ENCODE data around the gene LRRC7. TPM values are rescaled to one million over a fixed set of nuclear protein-coding genes. Genes with fewer than 3 reads are reported as not detected.

LRRC7 gene
- total RNA-seq, 1 donor from 2014 or later = 7.8 TPM

GRCh38 chr1:70092526-70092925 is 524.8 kb downstream of the LRRC7 start:
- Mint-ChIP-seq H3K4me1 (ENCODE audit: low read depth) (no peaks in the 10 kb centered on the region), H3K27me3 (no peaks in the 10 kb centered on the region), H3K4me3 (ENCODE audit: low read depth) (no peak overlapping the region), H3K36me3 (ENCODE audit: insufficient read depth) (no peaks in the 10 kb centered on the region), H3K27ac (no peak overlapping the region), H3K9me3 (ENCODE audit: low read depth) (no peaks in the 10 kb centered on the region)
- TF ChIP-seq CTCF (IDR thresholded peaks at IDR 0.05; ENCODE audit: unreplicated experiment) = no peak
- no peak for DNase-seq (ENCODE audit: low spot score, unreplicated experiment)

- Mint-ChIP-seq H3K4me1 (ENCODE audit: low read depth) (no peaks in the 10 kb centered on the region), H3K27ac (no peak overlapping the region), H3K27me3 (no peaks in the 10 kb centered on the region), H3K36me3 (ENCODE audit: insufficient read depth) (no peaks in the 10 kb centered on the region), H3K4me3 (ENCODE audit: low read depth) (no peak overlapping the region), H3K9me3 (ENCODE audit: low read depth) (no peaks in the 10 kb centered on the region)
- TF ChIP-seq CTCF (IDR thresholded peaks at IDR 0.05; ENCODE audit: unreplicated experiment) = no peak
- DNase-seq (ENCODE audit: low spot score, unreplicated experiment) = no peak
Observed at GRCh38 chr1:70093250-70093975, 525.7 kb downstream of the LRRC7 start.

GRCh38 chr1:70101231-70101630 is 533.5 kb downstream of the LRRC7 start:
- no peak for TF ChIP-seq CTCF (IDR thresholded peaks at IDR 0.05; ENCODE audit: unreplicated experiment)
- Mint-ChIP-seq H3K4me1 (ENCODE audit: low read depth) (no peaks in the 10 kb centered on the region), H3K4me3 (ENCODE audit: low read depth) (no peak overlapping the region), H3K36me3 (ENCODE audit: insufficient read depth) (no peaks in the 10 kb centered on the region), H3K27me3 (no peaks in the 10 kb centered on the region), H3K27ac (no peak overlapping the region), H3K9me3 (ENCODE audit: low read depth) (no peaks in the 10 kb centered on the region)
- DNase-seq (ENCODE audit: low spot score, unreplicated experiment) = no peak

- DNase-seq (ENCODE audit: low spot score, unreplicated experiment) = no peak
- H3K4me3 Mint-ChIP-seq (ENCODE audit: low read depth) = no peak overlapping the region
- H3K27me3 Mint-ChIP-seq = no peaks in the 10 kb centered on the region
- no peaks in the 10 kb centered on the region for H3K9me3 Mint-ChIP-seq (ENCODE audit: low read depth)
- TF ChIP-seq CTCF (IDR thresholded peaks at IDR 0.05; ENCODE audit: unreplicated experiment) = no peak
- no peak overlapping the region for H3K27ac Mint-ChIP-seq
- H3K36me3 Mint-ChIP-seq (ENCODE audit: insufficient read depth) = no peaks in the 10 kb centered on the region
- no peaks in the 10 kb centered on the region for H3K4me1 Mint-ChIP-seq (ENCODE audit: low read depth)
Observed at GRCh38 chr1:70101774-70102173, 534.1 kb downstream of the LRRC7 start.

GRCh38 chr1:70103770-70104169 is 536.0 kb downstream of the LRRC7 start:
- TF ChIP-seq CTCF (IDR thresholded peaks at IDR 0.05; ENCODE audit: unreplicated experiment) = no peak
- no peaks in the 10 kb centered on the region for H3K36me3 Mint-ChIP-seq (ENCODE audit: insufficient read depth)
- no peaks in the 10 kb centered on the region for H3K4me1 Mint-ChIP-seq (ENCODE audit: low read depth)
- no peak for DNase-seq (ENCODE audit: low spot score, unreplicated experiment)
- H3K9me3 Mint-ChIP-seq (ENCODE audit: low read depth) = no peaks in the 10 kb centered on the region
- no peak overlapping the region for H3K4me3 Mint-ChIP-seq (ENCODE audit: low read depth)
- no peaks in the 10 kb centered on the region for H3K27me3 Mint-ChIP-seq
- no peak overlapping the region for H3K27ac Mint-ChIP-seq

Data from progenitor cell of endocrine pancreas (in vitro differentiated cells).